Testis (tissue), 3 donors: ENCODE data around the gene MDM1. TPM values are rescaled to one million over a fixed set of nuclear protein-coding genes. Genes with fewer than 3 reads are reported as not detected.

Experiments
- DNase-seq: peaks from one replicate; pipeline ENCODE4 v3.0.0-alpha.2; 2019
- H3K27ac ChIP-seq, 2 donors: fragments of 200-600 bp; sonication (generic); one replicate each; pipeline ENCODE4 v1.5.1; 2019
- H3K27me3 ChIP-seq: fragments of 200-600 bp; sonication (generic); one replicate; pipeline ENCODE4 v1.5.1; 2019
- H3K36me3 ChIP-seq: fragments of 200-600 bp; sonication (generic); one replicate; pipeline ENCODE4 v1.5.1; 2017; ENCODE audit warnings: low read depth; ENCODE audit errors: missing control alignments
- H3K4me1 ChIP-seq: fragments of 200-600 bp; sonication (generic); one replicate; pipeline ENCODE4 v1.5.1; 2019
- H3K4me3 ChIP-seq, 2 donors: fragments of 200-600 bp; sonication (generic); one replicate each; pipeline ENCODE4 v1.5.1; 2017 to 2019
- H3K9me3 ChIP-seq: fragments of 200-600 bp; sonication (generic); one replicate; pipeline ENCODE4 v1.5.1; 2017
- POLR2A ChIP-seq: fragments of 450-650 bp; IDR thresholded peaks from one replicate; pipeline ENCODE4 v1.6.1; 2017; ENCODE audit warnings: antibody characterized with exemption, mild to moderate bottlenecking, moderate library complexity
- WGBS, 2 donors: methylation state at CpG; one replicate each; pipeline ENCODE4 v1.1.5; 2018; 5-methylcytosine and 5-hydroxymethylcytosine counted together
- intact Hi-C: fragments of 100-400 bp; cut with DNase I; formaldehyde crosslinking; loops from one replicate; pipeline ENCODE4 v1.15.1; 2023; ENCODE audit warnings: low total_unique reads
- polyA plus RNA-seq: library from polyadenylated mRNA; stranded (reverse); fragments of 350-450 nt; fragmentation: Illumina TruSeq; extraction: RNeasy Lipid Tissue Mini Kit (QIAGEN cat#74804); gene quantifications from one replicate; pipeline ENCODE4 v1.2.3, GENCODE V29; 2014; ENCODE audit warnings: low read depth, low replicate concordance; ENCODE audit not compliant: insufficient read depth
- total RNA-seq, 2 donors: library from RNA; depleted of rRNA; stranded (reverse); fragments of >200 nt; gene quantifications; one replicate each; pipeline ENCODE4 v1.2.3, GENCODE V29; 2016
- TF ChIP-seq, protein P1 (sequence below), 3 experiments: fragments of 450-650 bp in 2 of 3; fragments of 200-600 bp in 1 of 3; sonication (generic) in 1 of 3; IDR thresholded peaks; one replicate each; pipeline ENCODE4 v1.5.1; 2016 to 2019; ENCODE audit warnings: antibody characterized with exemption in 3 of 3, mild to moderate bottlenecking in 2 of 3, moderate library complexity in 1 of 3

Gene MDM1
- total and polyA plus RNA-seq, 3 donors from 2014 or later = 32.7 to 36.1 (median 35.3) TPM

DNA sequence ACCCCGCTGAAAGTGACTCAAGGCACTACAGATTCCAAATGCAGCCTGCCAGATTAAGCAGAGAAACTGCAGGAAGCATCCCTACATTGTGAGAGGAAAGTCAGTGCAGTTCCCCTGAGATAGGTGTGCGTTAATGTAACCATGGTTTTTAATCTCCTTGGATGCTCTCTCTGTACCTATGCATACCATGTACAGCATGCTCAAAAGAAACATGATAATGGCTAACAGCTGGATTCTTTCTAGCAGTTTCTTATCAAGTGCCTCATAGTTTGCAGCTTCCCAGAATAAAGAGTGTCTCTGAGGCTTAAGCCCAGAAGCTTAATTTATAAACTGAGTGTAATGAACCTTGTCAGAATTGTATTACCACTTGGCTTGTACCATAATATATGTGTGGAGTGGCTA is 17.1 kb upstream of the MDM1 start:
- Histone ChIP-seq H3K4me3 (no peak overlapping the region), H3K9me3 (no peaks in the 10 kb centered on the region), H3K27me3 (no peaks in the 10 kb centered on the region), H3K4me1 (no peaks in the 10 kb centered on the region), H3K27ac (no peak overlapping the region), H3K36me3 (no peaks in the 10 kb centered on the region)
- WGBS, 2 donors = 55 to 56% methylated on average over 2 of the region's 2 CpGs
- no peak for DNase-seq
- intact Hi-C loops = no loop called here
- TF ChIP-seq, protein P1, sequence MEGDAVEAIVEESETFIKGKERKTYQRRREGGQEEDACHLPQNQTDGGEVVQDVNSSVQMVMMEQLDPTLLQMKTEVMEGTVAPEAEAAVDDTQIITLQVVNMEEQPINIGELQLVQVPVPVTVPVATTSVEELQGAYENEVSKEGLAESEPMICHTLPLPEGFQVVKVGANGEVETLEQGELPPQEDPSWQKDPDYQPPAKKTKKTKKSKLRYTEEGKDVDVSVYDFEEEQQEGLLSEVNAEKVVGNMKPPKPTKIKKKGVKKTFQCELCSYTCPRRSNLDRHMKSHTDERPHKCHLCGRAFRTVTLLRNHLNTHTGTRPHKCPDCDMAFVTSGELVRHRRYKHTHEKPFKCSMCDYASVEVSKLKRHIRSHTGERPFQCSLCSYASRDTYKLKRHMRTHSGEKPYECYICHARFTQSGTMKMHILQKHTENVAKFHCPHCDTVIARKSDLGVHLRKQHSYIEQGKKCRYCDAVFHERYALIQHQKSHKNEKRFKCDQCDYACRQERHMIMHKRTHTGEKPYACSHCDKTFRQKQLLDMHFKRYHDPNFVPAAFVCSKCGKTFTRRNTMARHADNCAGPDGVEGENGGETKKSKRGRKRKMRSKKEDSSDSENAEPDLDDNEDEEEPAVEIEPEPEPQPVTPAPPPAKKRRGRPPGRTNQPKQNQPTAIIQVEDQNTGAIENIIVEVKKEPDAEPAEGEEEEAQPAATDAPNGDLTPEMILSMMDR (IDR thresholded peaks at IDR 0.05) = no peak
- TF ChIP-seq POLR2A = no peak

DNA sequence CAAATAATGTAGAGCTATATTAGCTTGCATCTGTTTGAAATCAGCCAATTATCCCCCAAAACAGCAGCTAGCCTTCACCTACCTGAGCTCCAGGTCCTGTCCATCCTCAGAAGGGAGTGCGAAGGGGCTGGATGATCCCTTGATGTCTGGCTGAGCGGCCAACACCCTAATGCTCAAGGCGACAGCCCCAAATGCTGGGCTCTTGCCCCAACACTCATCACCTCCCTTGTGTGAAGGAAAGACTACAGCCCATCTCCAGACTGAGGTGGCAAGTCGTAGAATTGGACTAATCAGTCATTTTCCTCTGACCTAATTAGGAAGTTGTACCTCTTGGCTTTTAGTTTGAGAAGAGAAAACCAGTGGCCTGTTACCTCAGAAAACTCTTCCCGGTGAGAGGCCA is 16.3 kb upstream of the MDM1 start:
- H3K27me3 ChIP-seq = no peaks in the 10 kb centered on the region
- no peaks in the 10 kb centered on the region for H3K36me3 ChIP-seq
- no peak for DNase-seq
- no peak overlapping the region for H3K4me3 ChIP-seq
- intact Hi-C loops = no loop called here
- H3K27ac ChIP-seq = no peak overlapping the region
- TF ChIP-seq, protein P1 (IDR thresholded peaks at IDR 0.05) = no peak
- no peak for TF ChIP-seq POLR2A
- H3K4me1 ChIP-seq = no peaks in the 10 kb centered on the region
- WGBS, 2 donors = 91 to 92% methylated on average over 5 of the region's 5 CpGs
- no peaks in the 10 kb centered on the region for H3K9me3 ChIP-seq

DNA sequence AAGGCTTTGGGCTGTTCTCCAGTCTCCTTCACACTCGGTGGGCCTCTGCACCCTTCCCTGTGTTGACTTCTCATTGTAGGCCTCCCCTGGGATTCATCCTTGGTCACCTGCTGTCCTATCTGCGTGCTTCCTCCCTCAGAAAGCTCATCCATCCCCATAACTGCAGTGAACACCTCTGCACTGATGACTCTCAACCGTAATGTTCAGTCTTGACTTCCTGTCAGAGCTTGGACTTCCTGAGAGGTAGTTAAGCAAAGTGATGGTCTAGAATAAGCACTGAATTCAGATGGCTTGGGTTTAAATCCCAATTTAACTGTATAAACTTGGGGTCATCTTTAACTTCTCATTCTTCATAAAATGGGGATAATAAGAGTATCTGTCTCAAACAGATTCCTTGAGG is 13.6 kb upstream of the MDM1 start:
- H3K27me3 ChIP-seq = no peaks in the 10 kb centered on the region
- intact Hi-C loops = no loop called here
- H3K36me3 ChIP-seq = no peaks in the 10 kb centered on the region
- TF ChIP-seq, protein P1 (IDR thresholded peaks at IDR 0.05) = no peak
- no peak for TF ChIP-seq POLR2A
- H3K4me1 ChIP-seq = no peaks in the 10 kb centered on the region
- no peak overlapping the region for H3K27ac ChIP-seq
- DNase-seq = no peak
- no peaks in the 10 kb centered on the region for H3K9me3 ChIP-seq
- no peak overlapping the region for H3K4me3 ChIP-seq
- 75% methylated on average over 3 of the region's 3 CpGs for WGBS, 2 donors

DNA sequence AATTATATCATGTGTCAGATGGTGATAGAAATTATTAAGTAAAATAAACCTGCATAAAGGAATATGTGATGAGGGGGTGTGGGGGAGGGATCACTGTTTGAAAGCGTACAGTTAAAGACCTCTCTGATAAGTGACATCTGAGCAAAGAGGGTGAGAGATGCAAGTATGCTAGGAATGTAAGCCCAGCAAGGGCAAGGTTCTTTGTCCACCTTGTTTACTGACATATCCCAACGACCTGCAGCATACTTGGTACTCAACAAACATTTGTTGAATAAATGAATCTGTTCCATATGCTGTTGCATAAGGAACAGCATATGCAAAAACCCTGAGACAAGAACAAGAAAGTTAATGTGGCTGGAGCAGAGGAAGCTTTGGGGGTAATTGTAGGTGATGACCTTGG is 12.0 kb upstream of the MDM1 start:
- Histone ChIP-seq H3K9me3 (no peaks in the 10 kb centered on the region), H3K27ac (no peak overlapping the region), H3K4me3 (no peak overlapping the region), H3K27me3 (no peaks in the 10 kb centered on the region), H3K4me1 (no peaks in the 10 kb centered on the region), H3K36me3 (no peaks in the 10 kb centered on the region)
- TF ChIP-seq POLR2A = no peak
- TF ChIP-seq, protein P1 (IDR thresholded peaks at IDR 0.05) = no peak
- 48 to 65% methylated on average over 2 of the region's 2 CpGs for WGBS, 2 donors
- no peak for DNase-seq
- intact Hi-C loops = no loop called here

DNA sequence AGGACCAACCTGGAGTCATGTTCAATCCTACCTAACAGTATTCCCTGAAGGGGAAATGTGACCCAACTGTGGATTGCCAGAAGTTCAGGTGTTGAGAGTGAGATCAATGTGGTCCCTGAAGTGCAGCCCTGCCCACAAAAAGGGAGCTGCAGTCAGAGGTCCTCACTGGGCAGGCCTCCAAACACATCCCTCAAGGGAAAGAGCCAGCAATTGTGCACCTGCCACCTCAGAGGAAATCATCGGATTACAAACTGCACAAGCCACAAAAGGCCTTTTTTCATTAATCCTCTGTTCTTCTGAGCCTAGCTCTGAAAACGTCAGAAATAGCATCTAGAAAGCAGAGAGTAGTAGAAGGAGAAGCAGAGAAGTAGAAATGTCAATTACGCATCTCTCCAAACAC is 10.8 kb upstream of the MDM1 start:
- Histone ChIP-seq H3K4me3 (no peak overlapping the region), H3K27me3 (no peaks in the 10 kb centered on the region), H3K4me1 (no peaks in the 10 kb centered on the region), H3K27ac (no peak overlapping the region), H3K36me3 (no peaks in the 10 kb centered on the region), H3K9me3 (no peaks in the 10 kb centered on the region)
- no peak for TF ChIP-seq POLR2A
- TF ChIP-seq, protein P1 (IDR thresholded peaks at IDR 0.05) = no peak
- intact Hi-C loops = no loop called here
- DNase-seq = no peak
- 78 to 83% methylated on average over 3 of the region's 3 CpGs for WGBS, 2 donors
